ENCODE measurements around the gene MAP3K20. TPM values are rescaled to one million over a fixed set of nuclear protein-coding genes. Genes with fewer than 3 reads are reported as not detected.

Gene MAP3K20
- polyA plus RNA-seq, 1 of the 3 experiments (the other 2 are of a cell fraction) = 8.5 TPM

GRCh38 chr2:173119069-173119807 lies 43.6 kb downstream of the MAP3K20 start:
- Histone ChIP-seq H3K9ac (peak overlapping the region; percentile 34), H3K4me3 (ENCODE audit: low read depth in 2 of 2, low read length in 1 of 2) (no peak overlapping the region), H3K27me3 (ENCODE audit: insufficient read depth) (no peaks in the 10 kb centered on the region), H3K9me3 (no peaks in the 10 kb centered on the region), H3F3A (replicated peaks; ENCODE audit: insufficient read depth) (peaks cover 14% of the 10 kb centered on the region), H2AFZ (ENCODE audit: low read depth) (no peak overlapping the region), H4K20me1 (ENCODE audit: insufficient read depth) (no peaks in the 10 kb centered on the region), H3K27ac (ENCODE audit: low read depth in 2 of 2, low read length in 1 of 2) (peak overlapping the region in 1 of 2 experiments; percentile 81; a peak in 2 of 4 replicates), H3K9me2 (no peaks in the 10 kb centered on the region), H3K4me2 (no peak overlapping the region), H3K79me2 (ENCODE audit: insufficient read depth) (peaks cover 74% of the 10 kb centered on the region), H3K4me1 (ENCODE audit: control insufficient read depth in 1 of 2, insufficient read depth in 2 of 2, low read depth in 1 of 2, low read length in 1 of 2) (peaks cover 0 to 33% of the 10 kb centered on the region in 2 experiments; a peak in 3 of 4 replicates), H3K36me3 (replicated peaks in 1 of 2; ENCODE audit: control insufficient read depth in 1 of 2, insufficient read depth in 2 of 2, low read length in 1 of 2) (peaks cover 0 to 5% of the 10 kb centered on the region in 2 experiments)
- 82% methylated on average over 2 of the region's 5 CpGs for WGBS (ENCODE audit: low lambda C conversion rate)
- TF ChIP-seq NFIC (IDR thresholded peaks at IDR 0.05; ENCODE audit: borderline replicate concordance) (no peak), ELF1 (IDR thresholded peaks at IDR 0.05) (no peak), MAX (IDR thresholded peaks at IDR 0.05; ENCODE audit: low read depth) (no peak), CTCF (IDR thresholded peaks at IDR 0.05) (no peak), SMC3 (IDR thresholded peaks at IDR 0.05; ENCODE audit: low read depth, low read length) (no peak)
- CTCF ChIA-PET = interaction anchor here (0.7 to 0.8 kb wide), 2 partner anchors 9 to 91 kb away, joined by 3 read pairs; no protein-coding TSS in a partner anchor
- POLR2A ChIA-PET = no interaction called here
- DNase-seq = no peak

- 69% methylated on average over 2 of the region's 2 CpGs for WGBS (ENCODE audit: low lambda C conversion rate)
- Histone ChIP-seq H3K4me2 (peak overlapping the region; percentile 44; the same call in 1 of the 2 replicates), H3K9me2 (no peaks in the 10 kb centered on the region), H3K79me2 (ENCODE audit: insufficient read depth) (peaks cover 74% of the 10 kb centered on the region), H4K20me1 (ENCODE audit: insufficient read depth) (no peaks in the 10 kb centered on the region), H3K27me3 (ENCODE audit: insufficient read depth) (no peaks in the 10 kb centered on the region), H3K9ac (peak overlapping the region; percentile 34), H3F3A (replicated peaks; ENCODE audit: insufficient read depth) (peaks cover 14% of the 10 kb centered on the region), H3K4me3 (ENCODE audit: low read depth in 2 of 2, low read length in 1 of 2) (no peak overlapping the region), H3K36me3 (replicated peaks in 1 of 2; ENCODE audit: control insufficient read depth in 1 of 2, insufficient read depth in 2 of 2, low read length in 1 of 2) (peaks cover 0 to 5% of the 10 kb centered on the region in 2 experiments), H3K27ac (ENCODE audit: low read depth in 2 of 2, low read length in 1 of 2) (peak overlapping the region in 1 of 2 experiments; percentile 81; a peak in 2 of 4 replicates), H3K9me3 (no peaks in the 10 kb centered on the region), H2AFZ (ENCODE audit: low read depth) (0 out of 2 replicates have a peak overlapping the region, but pooled peaks have one; percentile 16), H3K4me1 (ENCODE audit: control insufficient read depth in 1 of 2, insufficient read depth in 2 of 2, low read depth in 1 of 2, low read length in 1 of 2) (peaks cover 0 to 40% of the 10 kb centered on the region in 2 experiments; a peak in 3 of 4 replicates)
- DNase-seq = no peak
- POLR2A ChIA-PET = no interaction called here
- CTCF ChIA-PET = no interaction called here
- no peak for TF ChIP-seq RCOR1 (IDR thresholded peaks at IDR 0.05; ENCODE audit: low read length)
- no peak for TF ChIP-seq MXI1 (IDR thresholded peaks at IDR 0.05; ENCODE audit: low read depth, low read length)
- no peak for TF ChIP-seq JUND (IDR thresholded peaks at IDR 0.05)
- no peak for TF ChIP-seq ZBTB33 (IDR thresholded peaks at IDR 0.05; ENCODE audit: borderline replicate concordance, low read depth)
- no peak for TF ChIP-seq GATA2 (CRISPR knock-in tag; IDR thresholded peaks at IDR 0.05)
- no peak for TF ChIP-seq REST (IDR thresholded peaks at IDR 0.05; ENCODE audit: low read depth, low read length)
- TF ChIP-seq EZH2phosphoT487 (IDR thresholded peaks at IDR 0.05; ENCODE audit: borderline replicate concordance, low read depth) = no peak
- no peak for TF ChIP-seq YY1 (IDR thresholded peaks at IDR 0.05; ENCODE audit: low read depth)
- TF ChIP-seq POLR2AphosphoS5 (IDR thresholded peaks at IDR 0.05; ENCODE audit: low read depth, low read length) = no peak
- TF ChIP-seq MAX (IDR thresholded peaks at IDR 0.05; ENCODE audit: low read depth) = no peak
- no peak for TF ChIP-seq CHD2 (IDR thresholded peaks at IDR 0.05; ENCODE audit: low read length, partially characterized antibody)
- TF ChIP-seq MEF2A (IDR thresholded peaks at IDR 0.05; ENCODE audit: borderline replicate concordance, low read depth) = no peak
- TF ChIP-seq FOSL2 (IDR thresholded peaks at IDR 0.05; ENCODE audit: borderline replicate concordance, low read depth) = no peak
- no peak for TF ChIP-seq USF1 (IDR thresholded peaks at IDR 0.05; ENCODE audit: borderline replicate concordance, low read depth)
Observed at GRCh38 chr2:173119944-173120343, 44.3 kb downstream of the MAP3K20 start.

Measured in SK-N-SH (cell line).